Trophoblast cell (in vitro differentiated cells and primary cell): ENCODE measurements around the gene EPHA10.
"Not testable (repeated sequence)": the region's sequence is repeated elsewhere in the genome, so short reads cannot be mapped to it uniquely, and the experiment has no call there.

Experiments
- DNase-seq, 2 donors: peaks; one replicate each; pipeline ENCODE4 v3.0.0-alpha.2; 2016
- H2AFZ ChIP-seq: 2 replicates; pipeline ENCODE4 v1.6.1; 2013; ENCODE audit warnings: low read length, moderate library complexity, mild to moderate bottlenecking; ENCODE audit not compliant: insufficient read depth, poor library complexity
- H2AK5ac ChIP-seq: 2 replicates; pipeline ENCODE4 v1.6.1; 2013; ENCODE audit warnings: mild to moderate bottlenecking, low read length
- H2BK120ac ChIP-seq: 2 replicates; pipeline ENCODE4 v1.6.1; 2013; ENCODE audit warnings: low read length, mild to moderate bottlenecking, moderate library complexity; ENCODE audit not compliant: insufficient read depth, poor library complexity
- H2BK12ac ChIP-seq: 2 replicates; pipeline ENCODE4 v1.6.1; 2013; ENCODE audit warnings: mild to moderate bottlenecking, low read length, moderate library complexity
- H2BK5ac ChIP-seq: 2 replicates; pipeline ENCODE4 v1.6.1; 2013; ENCODE audit warnings: low read length, low read depth, moderate library complexity, mild to moderate bottlenecking; ENCODE audit not compliant: poor library complexity
- H3K14ac ChIP-seq: 2 replicates; pipeline ENCODE4 v1.6.1; 2013; ENCODE audit warnings: mild to moderate bottlenecking, low read length
- H3K18ac ChIP-seq: 2 replicates; pipeline ENCODE4 v1.6.1; 2013; ENCODE audit warnings: mild to moderate bottlenecking, low read length
- H3K23ac ChIP-seq: 2 replicates; pipeline ENCODE4 v1.6.1; 2013; ENCODE audit warnings: low read length
- H3K27ac ChIP-seq: 2 replicates; pipeline ENCODE4 v1.5.1; 2013; ENCODE audit warnings: low read depth, mild to moderate bottlenecking, inconsistent platforms, low read length, moderate library complexity
- H3K27me3 ChIP-seq: 2 replicates; pipeline ENCODE4 v1.6.1; 2013; ENCODE audit warnings: inconsistent platforms, mild to moderate bottlenecking, low read length, moderate library complexity; ENCODE audit not compliant: insufficient read depth
- H3K36me3 ChIP-seq, 2 experiments: 1 replicate in 1 of 2; 2 replicates in 1 of 2; pipeline ENCODE4 v1.6.1; 2013; ENCODE audit warnings: low read length in 2 of 2, mild to moderate bottlenecking in 2 of 2, moderate library complexity in 1 of 2; ENCODE audit not compliant: insufficient read depth in 2 of 2, control insufficient read depth in 1 of 2
- H3K4ac ChIP-seq: 2 replicates; pipeline ENCODE4 v1.6.1; 2013; ENCODE audit warnings: low read depth, mild to moderate bottlenecking, low read length, moderate library complexity
- H3K4me1 ChIP-seq, 2 experiments: 1 replicate in 1 of 2; 2 replicates in 1 of 2; pipeline ENCODE4 v1.6.1; 2013; ENCODE audit warnings: low read length in 2 of 2, mild to moderate bottlenecking in 2 of 2, moderate library complexity in 1 of 2; ENCODE audit not compliant: insufficient read depth in 2 of 2, control insufficient read depth in 1 of 2
- H3K4me2 ChIP-seq: 2 replicates; pipeline ENCODE4 v1.6.1; 2013; ENCODE audit warnings: inconsistent platforms, mild to moderate bottlenecking, low read length, moderate library complexity
- H3K4me3 ChIP-seq: 2 replicates; pipeline ENCODE4 v1.5.1; 2013; ENCODE audit warnings: mild to moderate bottlenecking, low read depth, low read length, inconsistent platforms
- H3K79me1 ChIP-seq: one replicate; pipeline ENCODE4 v1.6.1; 2013; ENCODE audit warnings: low read length
- H3K79me2 ChIP-seq: 2 replicates; pipeline ENCODE4 v1.6.1; 2013; ENCODE audit warnings: low read length, mild to moderate bottlenecking; ENCODE audit not compliant: control insufficient read depth, insufficient read depth, poor library complexity
- H3K9ac ChIP-seq: 2 replicates; pipeline ENCODE4 v1.6.1; 2013; ENCODE audit warnings: mild to moderate bottlenecking, low read length
- H3K9me3 ChIP-seq: 2 replicates; pipeline ENCODE4 v1.6.1; 2013; ENCODE audit warnings: low read depth, mild to moderate bottlenecking, control low read depth, inconsistent platforms, low read length; ENCODE audit not compliant: insufficient read depth
- H4K12ac ChIP-seq: 2 replicates; pipeline ENCODE4 v1.6.1; 2013; ENCODE audit warnings: low read depth, mild to moderate bottlenecking, low read length, moderate library complexity
- H4K8ac ChIP-seq: 2 replicates; pipeline ENCODE4 v1.6.1; 2013; ENCODE audit warnings: low read depth, mild to moderate bottlenecking, low read length, moderate library complexity
- H4K91ac ChIP-seq: one replicate; pipeline ENCODE4 v1.6.1; 2013; ENCODE audit warnings: low read depth, mild to moderate bottlenecking, low read length, moderate library complexity
- WGBS: extraction: QIAGEN DNeasy Blood & Tissue Kit; methylation state at CpG from one replicate; pipeline ENCODE4 v1.1.7; 2013; ENCODE audit warnings: missing lambda C conversion rate; ENCODE audit not compliant: insufficient read length, insufficient coverage; ENCODE audit errors: extremely low coverage; 5-methylcytosine and 5-hydroxymethylcytosine counted together

EPHA10 gene

GRCh38 chr1:37776946-37777516 is 12.1 kb upstream of the EPHA10 start:
- H3K4me3 ChIP-seq, result no peak overlapping the region
- DNase-seq, result no peak
- peaks cover 12% of the 10 kb centered on the region for H3K9me3 ChIP-seq
- no peak overlapping the region for H4K8ac ChIP-seq
- no peak overlapping the region for H3K4me2 ChIP-seq
- H2BK5ac ChIP-seq, result no peak overlapping the region
- no peak overlapping the region for H4K91ac ChIP-seq
- H4K12ac ChIP-seq, result no peak overlapping the region
- H3K27ac ChIP-seq, result no peak overlapping the region
- no peak overlapping the region for H2AFZ ChIP-seq
- no CpG with 5 or more reads among the region's 4 CpGs for WGBS
- peak overlapping the region; percentile 5 for H3K9ac ChIP-seq
- no peaks in the 10 kb centered on the region for H3K36me3 ChIP-seq
- H2BK12ac ChIP-seq, result no peak overlapping the region
- H2BK120ac ChIP-seq, result no peak overlapping the region
- no peaks in the 10 kb centered on the region for H3K4me1 ChIP-seq
- H3K18ac ChIP-seq, result no peak overlapping the region
- H3K27me3 ChIP-seq, result no peaks in the 10 kb centered on the region
- H2AK5ac ChIP-seq, result no peak overlapping the region
- H3K79me2 ChIP-seq, result no peaks in the 10 kb centered on the region
- H3K4ac ChIP-seq, result no peak overlapping the region
- no peaks in the 10 kb centered on the region for H3K79me1 ChIP-seq
- no peak overlapping the region for H3K14ac ChIP-seq
- H3K23ac ChIP-seq, result peak overlapping the region; percentile 40

GRCh38 chr1:37771440-37771839 is 6.5 kb upstream of the EPHA10 start:
- H4K91ac ChIP-seq, H2BK5ac ChIP-seq, H3K14ac ChIP-seq, H3K4me3 ChIP-seq, H3K36me3 ChIP-seq, H3K9ac ChIP-seq, H3K23ac ChIP-seq, H2AFZ ChIP-seq, H3K4me2 ChIP-seq, H3K18ac ChIP-seq, H3K9me3 ChIP-seq, H2BK12ac ChIP-seq, H3K79me2 ChIP-seq, H3K27ac ChIP-seq, H2AK5ac ChIP-seq, H3K79me1 ChIP-seq, H2BK120ac ChIP-seq, DNase-seq, H4K12ac ChIP-seq, H3K27me3 ChIP-seq, H4K8ac ChIP-seq, H3K4me1 ChIP-seq, H3K4ac ChIP-seq: not testable (repeated sequence)

GRCh38 chr1:37767488-37767887 is 2.6 kb upstream of the EPHA10 start:
- Histone ChIP-seq H4K8ac (no peak overlapping the region), H2BK120ac (no peak overlapping the region), H2AFZ (no peak overlapping the region), H3K27me3 (peaks cover 31% of the 10 kb centered on the region), H3K9ac (no peak overlapping the region), H2BK5ac (no peak overlapping the region), H4K12ac (no peak overlapping the region), H3K4ac (no peak overlapping the region), H2BK12ac (no peak overlapping the region), H3K23ac (no peak overlapping the region), H3K79me1 (no peaks in the 10 kb centered on the region), H3K9me3 (peaks cover 12% of the 10 kb centered on the region), H3K27ac (no peak overlapping the region), H3K4me2 (no peak overlapping the region), H3K18ac (no peak overlapping the region), H4K91ac (no peak overlapping the region), H3K4me1 (no peaks in the 10 kb centered on the region), H2AK5ac (no peak overlapping the region), H3K14ac (no peak overlapping the region), H3K79me2 (no peaks in the 10 kb centered on the region), H3K4me3 (no peak overlapping the region), H3K36me3 (no peaks in the 10 kb centered on the region)
- no peak for DNase-seq
- WGBS, result no CpG with 5 or more reads among the region's 2 CpGs

GRCh38 chr1:37765916-37766664 is 1.2 kb upstream of the EPHA10 start:
- H2BK5ac ChIP-seq, result no peak overlapping the region
- H3K9me3 ChIP-seq, result peaks cover 12% of the 10 kb centered on the region
- H3K27me3 ChIP-seq, result peaks cover 31% of the 10 kb centered on the region
- no peak overlapping the region for H4K8ac ChIP-seq
- no peak overlapping the region for H3K18ac ChIP-seq
- H2BK120ac ChIP-seq, result no peak overlapping the region
- no peak for DNase-seq
- no peak overlapping the region for H3K4me3 ChIP-seq
- no peaks in the 10 kb centered on the region for H3K79me1 ChIP-seq
- H2AFZ ChIP-seq, result no peak overlapping the region
- H3K36me3 ChIP-seq, result no peaks in the 10 kb centered on the region
- H2BK12ac ChIP-seq, result no peak overlapping the region
- WGBS, result no CpG with 5 or more reads among the region's 27 CpGs
- no peak overlapping the region for H3K9ac ChIP-seq
- H2AK5ac ChIP-seq, result no peak overlapping the region
- no peak overlapping the region for H4K12ac ChIP-seq
- H3K4ac ChIP-seq, result no peak overlapping the region
- H3K4me2 ChIP-seq, result no peak overlapping the region
- no peak overlapping the region for H3K27ac ChIP-seq
- no peak overlapping the region for H3K14ac ChIP-seq
- H3K23ac ChIP-seq, result no peak overlapping the region
- no peaks in the 10 kb centered on the region for H3K79me2 ChIP-seq
- H4K91ac ChIP-seq, result no peak overlapping the region
- H3K4me1 ChIP-seq, result no peaks in the 10 kb centered on the region
